Occipital lobe (tissue), 2 donors: ENCODE results near the gene ITGB2. TPM values are rescaled to one million over a fixed set of nuclear protein-coding genes. Genes with fewer than 3 reads are reported as not detected.

Experiments used
- DNase-seq: peaks from one replicate; lab custom pipeline; 2025; lab: John Stamatoyannopoulos, UW
- total RNA-seq: library from RNA; depleted of rRNA; stranded (reverse); fragments of >200 nt; gene quantifications from one replicate; pipeline ENCODE4 v1.2.3, GENCODE V29; 2014

The ITGB2 gene
- total RNA-seq, 1 donor from 2014 or later = 9.2 TPM

DNA sequence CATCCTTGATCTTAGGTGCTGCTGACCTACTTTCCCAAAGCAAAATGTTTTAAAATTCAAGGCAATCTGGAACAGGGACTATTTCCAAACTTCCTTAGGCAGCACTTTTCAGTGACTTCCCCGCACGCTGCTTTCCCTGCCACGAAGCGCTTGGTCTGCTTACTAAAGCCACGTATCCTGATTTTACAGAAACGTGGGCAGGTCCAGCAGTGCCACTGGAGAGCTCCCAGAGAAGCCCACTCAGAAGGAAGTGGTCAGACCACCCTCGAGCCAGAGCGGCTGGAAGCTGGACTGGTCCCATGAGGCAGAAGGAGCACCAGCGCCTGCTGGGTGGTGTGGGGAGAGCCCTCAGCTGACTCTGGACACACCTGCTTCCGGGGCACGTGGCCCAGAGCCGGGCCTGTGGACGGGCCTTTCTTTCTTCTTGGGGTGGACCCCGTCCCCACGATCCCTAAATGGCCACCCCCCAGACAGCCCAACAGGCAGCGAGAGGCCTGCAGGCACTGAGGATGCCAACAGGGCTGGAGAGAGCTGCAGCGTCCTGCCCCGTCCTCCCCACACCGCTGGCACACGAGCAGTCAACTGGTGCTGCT, 70.4 kb downstream of the ITGB2 start:
- no peak for DNase-seq

DNA sequence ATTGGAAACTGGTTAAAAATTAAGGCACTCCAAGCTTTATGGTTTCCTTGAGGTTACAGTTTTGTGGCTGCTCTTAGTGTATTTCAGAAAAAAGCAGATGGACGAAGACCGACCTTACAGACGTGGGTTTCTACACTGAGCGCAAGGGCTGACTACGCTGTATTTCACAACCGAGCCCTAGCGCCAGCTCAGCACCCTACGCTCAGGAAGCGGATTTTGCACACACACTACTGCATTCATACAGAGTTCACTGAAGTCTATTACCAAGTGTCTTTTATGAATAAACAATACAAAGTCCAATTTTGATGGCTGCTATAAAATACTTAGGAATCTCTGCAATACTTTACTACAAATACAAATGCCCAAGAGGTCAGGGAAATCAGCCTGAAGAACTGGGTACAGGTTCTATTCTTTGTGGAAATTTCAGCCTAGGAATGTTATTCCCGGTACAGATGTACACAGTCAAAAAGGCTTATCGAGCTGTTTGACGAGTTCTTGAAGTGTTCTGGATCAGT, 71.0 kb downstream of the ITGB2 start:
- no peak for DNase-seq

DNA sequence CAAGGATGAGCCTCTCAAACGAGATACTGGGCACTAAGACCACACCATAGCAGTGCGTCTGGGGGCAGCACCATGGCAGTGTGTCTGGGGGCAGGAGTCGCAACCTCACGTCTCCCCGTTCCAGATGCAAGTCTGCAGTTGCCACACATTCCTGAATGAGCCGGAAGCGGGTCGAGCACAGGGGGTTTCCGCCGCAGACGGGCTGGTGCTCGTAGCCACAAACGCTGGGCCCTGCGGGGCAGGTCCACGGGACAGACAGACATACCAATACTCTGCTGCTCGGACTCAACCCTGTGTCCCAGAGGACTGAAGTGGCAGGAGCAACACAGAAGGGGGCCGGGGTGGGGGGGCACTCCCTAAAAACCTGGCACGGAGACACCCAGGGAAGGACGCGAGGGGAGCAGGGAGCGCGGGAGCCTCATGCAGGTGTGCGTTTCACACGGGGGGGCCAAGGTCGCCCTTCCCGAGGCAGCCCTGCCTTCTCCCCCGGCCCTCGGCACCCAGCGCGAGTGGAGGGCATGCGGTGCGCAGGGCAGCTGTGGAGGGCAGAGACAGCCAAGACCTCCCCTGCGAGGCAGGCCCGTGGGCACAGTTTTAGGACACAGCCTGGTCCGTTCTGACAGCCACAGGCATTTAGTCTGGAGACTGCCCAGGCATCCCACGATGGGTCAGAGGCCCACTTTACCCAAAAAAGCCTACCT, 71.7 kb downstream of the ITGB2 start:
- no peak for DNase-seq

DNA sequence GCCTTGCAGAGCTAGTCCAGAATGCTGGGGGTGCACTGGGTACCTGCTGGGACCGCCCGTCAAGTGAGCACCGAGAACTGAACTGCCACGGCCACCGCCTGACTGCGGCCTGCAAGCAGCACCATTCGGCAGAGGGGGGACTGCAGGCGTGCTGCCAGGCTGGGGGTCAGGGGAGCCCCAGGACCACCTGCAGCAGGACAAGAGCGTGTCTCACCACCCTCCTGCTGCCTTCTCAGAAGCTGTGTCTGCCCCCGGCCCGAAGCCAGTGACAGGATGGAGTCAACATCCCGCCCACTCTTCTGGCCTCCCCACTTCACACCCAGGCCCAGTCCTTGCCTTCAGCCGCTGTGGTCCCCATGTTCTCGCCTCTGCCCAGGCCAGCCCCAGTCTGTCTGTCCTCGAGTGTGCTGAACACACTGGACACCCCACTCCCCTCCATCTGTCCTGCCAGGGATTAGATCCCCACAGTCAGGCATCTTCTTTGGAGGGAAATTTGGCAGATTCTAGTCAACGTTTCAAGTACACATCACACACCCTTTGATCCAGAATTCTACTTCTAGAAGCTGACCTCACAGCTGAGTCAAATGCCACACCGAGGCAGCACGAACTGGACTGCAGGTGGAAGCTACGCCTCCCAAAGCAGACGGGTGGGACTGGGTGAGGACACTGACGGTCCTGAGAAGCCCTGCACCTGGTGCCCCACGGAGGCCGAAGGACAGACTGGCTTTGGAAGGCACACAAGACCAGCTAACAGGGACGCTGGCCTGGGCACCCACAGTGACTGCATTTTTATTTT, 73.2 kb downstream of the ITGB2 start:
- DNase-seq = no peak

DNA sequence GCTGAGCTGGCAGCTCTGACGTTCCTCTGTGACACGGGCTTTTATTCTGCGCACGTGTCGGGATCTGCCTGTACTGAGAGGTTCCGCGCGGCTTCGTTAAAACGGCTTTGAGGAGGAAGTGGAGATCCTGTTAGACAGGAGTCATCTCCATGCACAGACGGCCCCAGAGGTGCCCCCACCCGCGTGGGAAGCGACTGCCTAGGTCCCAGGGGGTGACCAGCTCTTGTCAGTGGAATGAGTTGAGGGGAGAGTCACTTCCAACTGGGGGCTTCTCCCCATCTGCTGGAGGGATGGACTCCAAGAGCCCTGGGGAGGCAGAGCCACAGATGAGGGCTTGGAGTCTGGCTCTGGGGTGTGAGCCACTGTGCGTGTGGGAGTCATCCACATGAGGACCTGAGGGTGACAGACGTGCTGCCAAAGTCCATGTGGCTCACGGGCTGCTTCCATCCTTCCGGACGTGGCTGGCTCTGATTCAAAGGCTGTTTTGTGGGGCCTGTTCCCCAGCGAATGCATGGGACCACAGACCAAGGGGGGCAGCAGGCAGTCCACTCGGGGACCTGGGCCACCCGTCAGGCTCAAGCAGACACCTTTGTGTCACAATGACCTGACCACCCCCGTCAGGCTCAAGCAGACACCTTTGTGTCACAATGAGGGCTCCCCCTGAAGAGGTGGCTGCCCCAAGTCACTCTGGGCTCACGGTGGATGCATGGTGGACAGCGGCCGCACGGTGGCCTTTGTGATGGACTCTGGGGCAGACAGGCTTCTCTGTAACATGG, 74.0 kb downstream of the ITGB2 start:
- DNase-seq = peak; percentile 27

DNA sequence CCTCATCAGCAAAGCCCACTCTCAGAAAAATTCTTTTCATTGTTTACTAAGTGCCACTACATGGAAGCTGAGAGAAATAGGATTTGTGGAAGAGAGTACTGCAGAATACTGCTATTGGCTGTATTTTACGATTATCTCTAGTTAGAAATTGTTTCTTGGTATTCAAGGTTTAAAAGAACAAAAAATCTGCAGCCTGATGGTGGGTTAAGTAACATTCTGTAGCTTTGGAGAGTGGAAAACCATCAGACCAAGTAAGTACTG, 74.5 kb downstream of the ITGB2 start:
- no peak for DNase-seq

DNA sequence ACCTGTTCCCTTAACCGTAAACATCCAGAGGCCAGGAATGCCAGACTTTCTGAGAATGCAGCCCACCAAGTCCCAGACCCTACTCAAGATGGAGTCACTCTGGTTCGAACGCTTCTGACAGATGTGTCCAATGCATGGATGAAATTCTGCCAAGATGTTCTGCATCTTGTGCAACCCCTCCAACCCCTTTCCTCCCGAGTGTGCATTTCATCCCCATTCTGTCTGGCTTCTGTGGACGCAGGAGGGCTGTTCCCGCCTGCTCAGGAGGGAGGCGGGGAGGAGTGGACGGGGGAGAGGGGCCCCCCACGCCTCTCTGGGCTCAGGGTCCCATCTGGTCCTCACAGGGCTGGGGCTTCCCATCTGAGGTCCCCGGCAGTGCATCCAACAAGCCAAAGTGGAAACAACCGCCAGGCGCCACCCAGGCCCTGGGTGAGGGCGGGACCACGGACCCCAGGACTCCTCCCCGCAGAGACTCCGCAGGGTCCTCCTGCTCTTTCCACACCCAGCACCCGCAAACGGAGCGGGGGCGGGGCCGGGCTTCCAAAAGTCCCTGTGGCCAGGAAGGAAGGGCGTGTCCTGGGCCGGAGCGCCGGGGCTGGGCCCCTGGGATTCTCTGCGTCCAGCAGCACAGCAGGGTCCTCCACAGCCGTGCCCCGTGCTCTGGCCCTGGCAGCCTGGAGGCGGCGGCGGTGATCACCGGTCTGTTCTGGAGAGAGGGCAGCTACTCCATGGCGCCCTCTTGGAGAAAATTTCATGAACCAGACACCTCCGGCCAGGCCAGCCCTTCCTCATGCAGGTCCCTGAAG, 75.1 kb downstream of the ITGB2 start:
- no peak for DNase-seq

DNA sequence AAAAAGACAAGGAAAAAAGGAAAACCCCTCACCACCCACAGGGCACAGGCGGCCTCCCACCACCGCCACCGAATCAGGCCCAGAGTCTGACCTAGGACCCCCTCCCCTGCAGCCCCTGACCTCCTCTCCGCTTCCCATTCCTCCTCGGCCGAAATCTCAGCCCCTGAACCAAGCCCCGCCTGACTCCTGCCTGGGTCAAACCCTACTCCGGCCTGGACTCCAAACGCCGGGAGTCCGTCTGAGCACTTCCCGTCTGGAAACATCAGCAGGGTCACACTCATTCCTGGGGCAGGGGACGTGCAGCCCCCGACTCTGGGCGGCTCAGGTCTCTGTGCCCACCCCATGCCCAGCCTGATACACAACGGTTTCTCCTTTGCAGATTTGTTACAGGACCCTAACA, 76.4 kb downstream of the ITGB2 start:
- no peak for DNase-seq

DNA sequence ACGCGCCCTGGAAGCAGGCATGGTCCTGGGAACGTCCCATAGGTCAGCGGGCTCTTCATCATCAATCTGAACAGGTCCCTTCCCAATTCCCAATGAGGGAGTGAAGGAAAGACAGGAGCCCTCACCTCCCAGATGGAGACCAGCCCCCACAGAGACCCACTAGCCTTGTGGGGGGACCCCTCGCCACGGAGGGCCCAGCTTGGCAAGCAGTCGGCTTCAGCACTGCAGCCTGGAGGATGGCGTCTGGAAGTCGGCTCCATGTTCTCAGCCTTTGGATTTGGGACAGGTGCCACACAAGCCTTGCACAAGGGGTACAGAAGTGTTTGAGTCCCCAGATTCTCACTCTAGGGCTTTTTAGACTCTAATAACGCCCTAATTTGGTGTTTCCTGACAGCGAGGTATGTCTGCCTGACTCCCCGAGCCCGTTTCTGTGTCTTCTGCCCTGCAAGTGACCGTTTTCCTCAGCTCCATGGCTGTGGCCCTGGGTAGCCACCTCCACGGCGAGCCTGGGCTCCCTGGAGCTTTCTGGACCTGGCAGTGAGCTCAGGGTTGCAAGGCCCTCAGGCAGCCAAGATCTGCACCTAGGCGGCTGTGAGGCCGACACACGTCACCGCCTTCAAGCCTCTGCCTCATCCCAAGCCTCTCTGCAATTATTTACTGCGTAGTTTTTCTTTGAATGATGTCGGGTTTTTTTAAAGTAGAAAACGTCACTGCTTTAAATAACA, 77.8 kb downstream of the ITGB2 start:
- DNase-seq = no peak

DNA sequence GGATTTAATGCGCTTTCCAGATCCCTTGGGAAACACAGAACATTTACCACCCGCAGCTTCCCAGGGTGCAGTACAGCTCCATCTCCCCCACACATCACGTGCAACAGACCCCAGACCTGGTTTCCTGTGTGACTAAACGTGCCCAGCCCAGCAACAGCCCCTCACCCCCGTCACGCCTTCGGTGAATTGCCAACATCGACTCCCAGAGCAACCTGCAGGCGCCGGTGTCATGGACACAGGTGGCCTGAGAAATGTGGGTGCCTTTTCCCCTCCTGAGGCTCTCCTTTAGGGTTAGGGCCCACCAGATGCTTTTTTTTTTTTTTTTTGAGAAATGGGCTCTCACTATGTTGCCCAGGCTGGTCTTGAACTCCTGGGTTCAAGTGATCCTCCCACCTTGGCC, 78.6 kb downstream of the ITGB2 start:
- DNase-seq = no peak

DNA sequence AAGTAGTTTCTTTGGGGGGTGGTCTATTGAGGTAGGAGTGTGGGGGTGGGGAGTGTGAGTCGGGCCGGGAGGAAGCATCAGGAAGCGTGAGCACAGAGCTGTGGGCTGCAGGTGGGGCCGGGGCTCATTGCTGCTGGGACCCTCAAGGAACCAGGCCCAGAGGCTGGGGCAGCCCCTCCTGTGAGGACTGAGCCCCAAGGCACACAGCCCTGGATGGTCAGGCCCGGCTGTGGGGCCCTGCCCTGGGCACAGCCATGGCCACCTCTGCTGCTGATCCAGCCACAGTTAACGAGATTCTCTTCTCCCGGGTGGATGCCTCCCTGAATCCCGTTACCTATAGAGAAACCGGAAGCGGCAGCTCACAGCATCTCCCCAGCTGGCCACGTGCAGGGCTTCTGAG, 79.9 kb downstream of the ITGB2 start:
- no peak for DNase-seq

DNA sequence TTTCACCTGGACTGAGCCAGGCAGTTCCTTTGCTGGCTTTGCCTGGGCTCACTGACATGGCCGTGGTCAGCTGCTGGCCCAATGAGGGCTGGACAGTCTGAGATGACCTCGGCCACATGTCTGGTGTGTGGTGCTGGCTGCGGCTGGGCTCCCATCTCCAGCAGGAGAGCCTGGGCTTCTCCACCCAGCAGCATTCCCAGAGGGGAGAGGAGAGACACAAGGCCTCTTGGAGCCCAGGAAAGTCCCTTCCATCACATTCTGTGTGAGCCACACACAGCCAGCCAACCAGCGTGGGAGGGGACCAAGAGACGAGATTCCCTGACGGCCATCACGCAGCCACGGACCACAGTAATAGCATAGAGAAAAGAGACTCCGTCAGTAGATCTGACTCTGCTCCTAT, 81.7 kb downstream of the ITGB2 start:
- DNase-seq = no peak

DNA sequence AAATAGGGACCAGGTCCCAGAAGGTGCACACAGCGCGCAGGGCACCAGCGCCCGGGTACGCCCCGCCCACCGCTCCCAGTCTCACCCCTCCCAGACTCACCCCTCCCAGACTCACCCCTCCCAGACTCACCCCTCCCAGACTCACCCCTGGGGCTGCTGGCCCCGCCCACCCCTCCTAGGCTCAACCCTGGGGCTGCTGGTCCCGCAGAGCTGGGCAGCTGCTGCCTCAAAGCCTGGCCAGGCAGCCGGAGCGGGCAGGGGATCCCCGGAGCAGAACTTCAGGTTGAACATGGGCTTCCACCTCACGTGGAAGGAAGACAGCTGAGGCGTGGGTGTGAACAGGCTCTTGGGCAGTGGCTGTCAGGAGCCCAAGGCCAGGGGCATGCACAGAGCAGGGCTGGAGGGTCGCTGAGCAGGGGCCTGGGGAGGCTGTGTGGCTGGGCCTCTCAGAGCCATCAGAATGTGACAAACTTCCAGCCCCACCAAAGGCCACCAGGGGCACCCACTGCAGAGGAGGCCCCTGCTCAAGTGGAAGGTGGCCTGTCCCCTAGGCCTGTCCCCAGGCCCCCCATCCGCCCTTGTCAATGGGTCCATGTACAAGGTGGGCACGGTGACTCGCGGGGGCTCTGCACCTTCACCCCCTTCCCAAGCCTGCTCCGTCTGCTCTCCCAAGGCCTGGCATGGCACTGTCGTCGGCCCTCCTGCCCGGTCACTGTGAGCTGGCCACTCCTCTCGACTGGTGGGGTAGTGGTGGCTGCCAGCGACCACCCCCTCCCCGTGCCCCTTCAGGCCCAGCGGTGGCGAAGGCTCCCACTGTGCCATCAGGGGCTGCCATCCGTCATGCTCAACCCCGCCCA, 82.4 kb downstream of the ITGB2 start:
- no peak for DNase-seq

DNA sequence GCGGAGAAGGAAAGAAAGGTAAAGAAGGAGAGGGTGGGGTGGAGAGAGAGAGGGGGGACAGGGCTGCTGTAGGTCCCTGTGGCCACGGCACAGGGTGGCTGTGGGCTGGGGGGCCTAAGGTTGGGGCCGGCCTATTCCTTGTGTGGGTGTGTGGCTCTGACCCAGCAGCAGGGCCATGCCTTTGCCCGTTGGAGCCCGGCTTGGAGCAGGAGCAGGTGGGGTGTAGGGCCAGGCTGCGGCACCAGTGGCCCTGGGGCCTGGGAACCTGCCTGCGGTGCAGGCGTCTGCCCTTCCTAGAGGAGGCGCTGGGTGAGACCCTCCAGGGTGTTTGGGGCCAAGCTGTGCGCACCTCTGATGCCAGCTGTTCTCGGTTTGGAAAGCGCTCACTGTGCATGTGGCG, 83.2 kb downstream of the ITGB2 start:
- DNase-seq = no peak

DNA sequence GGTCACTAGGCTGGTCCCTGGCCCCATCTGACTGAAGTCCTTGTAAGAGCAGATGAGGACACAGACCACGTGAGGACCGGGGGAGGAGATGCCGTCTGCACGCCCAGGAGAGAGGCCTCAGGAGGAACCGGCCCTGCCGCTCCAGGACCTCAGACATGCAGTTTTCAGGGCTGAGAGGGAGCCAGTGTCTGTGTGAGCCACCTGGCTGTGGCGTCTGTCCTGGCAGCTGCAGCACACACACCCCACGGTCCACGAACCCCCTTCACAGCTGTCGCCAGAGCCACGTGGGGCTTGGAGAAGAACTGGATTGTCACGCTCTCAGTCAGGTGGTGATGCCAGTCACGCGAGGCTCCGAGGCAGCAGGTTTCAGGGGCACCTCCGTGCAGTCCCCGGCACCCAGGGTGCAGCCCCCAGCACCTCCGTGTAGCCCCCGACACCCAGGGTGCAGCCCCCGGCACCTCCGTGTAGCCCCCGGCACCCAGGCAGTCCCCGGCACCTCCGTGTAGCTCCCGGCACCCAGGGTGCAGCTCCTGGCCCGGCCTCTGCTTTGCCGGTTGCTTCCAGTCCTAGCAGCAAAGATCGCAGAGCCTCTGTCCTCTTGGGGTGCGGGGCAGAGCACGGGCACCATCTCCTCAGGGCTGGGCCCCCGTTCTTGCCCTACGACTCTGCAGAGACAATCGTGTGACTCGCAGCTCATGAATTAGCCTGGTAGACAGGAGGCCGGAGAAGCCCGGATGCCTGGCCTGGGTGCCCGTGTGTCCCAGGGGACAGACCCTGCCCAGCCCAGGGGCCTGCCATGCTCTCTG, 83.8 kb downstream of the ITGB2 start:
- no peak for DNase-seq

DNA sequence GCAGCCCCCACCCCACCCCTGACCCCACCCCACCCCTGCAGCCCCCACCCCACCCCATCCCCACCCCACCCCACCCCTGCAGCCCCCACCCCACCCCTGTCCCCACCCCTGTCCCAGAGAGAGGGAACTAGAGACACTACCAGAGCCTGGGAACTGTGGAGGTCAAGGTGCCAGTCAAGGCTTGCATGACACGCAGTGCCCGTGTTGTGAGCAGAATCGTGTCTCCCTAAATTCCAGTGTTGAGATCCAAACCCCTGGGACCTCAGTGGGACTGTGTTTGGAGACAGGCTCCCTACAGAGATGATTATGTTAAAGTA, 84.4 kb downstream of the ITGB2 start:
- DNase-seq = no peak
